G401.6 (cell line): ENCODE data around the gene FABP7.

Source experiments
- FAIRE-seq: peaks from 2 replicates; lab custom pipeline; 2012; peaks lifted over from hg19 to GRCh38; lab: Jason Lieb, UNC

Gene FABP7

GRCh38 chr6:122799140-122799745, 19.7 kb downstream of the FABP7 start:
- FAIRE-seq, result no peak

GRCh38 chr6:122799916-122800686, 20.6 kb downstream of the FABP7 start:
- FAIRE-seq, result no peak

GRCh38 chr6:122800906-122801305, 21.4 kb downstream of the FABP7 start:
- no peak for FAIRE-seq

- FAIRE-seq, result no peak
These were observed 21.9 kb downstream of the FABP7 start for GRCh38 chr6:122801397-122801796.

- FAIRE-seq, result no peak
These were observed 23.7 kb downstream of the FABP7 start for GRCh38 chr6:122803171-122803661.

- no peak for FAIRE-seq
These were observed 25.5 kb downstream of the FABP7 start for GRCh38 chr6:122804962-122805485.

- no peak for FAIRE-seq
These were observed 26.8 kb downstream of the FABP7 start for GRCh38 chr6:122806291-122806690.

GRCh38 chr6:122808121-122808885, 28.8 kb downstream of the FABP7 start:
- FAIRE-seq, result no peak

GRCh38 chr6:122809001-122809400, 29.5 kb downstream of the FABP7 start:
- FAIRE-seq, result no peak

GRCh38 chr6:122809691-122810090, 30.2 kb downstream of the FABP7 start:
- no peak for FAIRE-seq

GRCh38 chr6:122810189-122810588, 30.7 kb downstream of the FABP7 start:
- FAIRE-seq, result no peak

- no peak for FAIRE-seq
These were observed 37.8 kb downstream of the FABP7 start for GRCh38 chr6:122817358-122817757.

- no peak for FAIRE-seq
These were observed 38.2 kb downstream of the FABP7 start for GRCh38 chr6:122817766-122818165.

- no peak for FAIRE-seq
These were observed 39.4 kb downstream of the FABP7 start for GRCh38 chr6:122818866-122819265.

GRCh38 chr6:122821095-122821494, 41.6 kb downstream of the FABP7 start:
- no peak for FAIRE-seq

GRCh38 chr6:122825163-122825562, 45.6 kb downstream of the FABP7 start:
- no peak for FAIRE-seq

- FAIRE-seq, result no peak
These were observed 49.9 kb downstream of the FABP7 start for GRCh38 chr6:122829456-122829855.

GRCh38 chr6:122831511-122831910, 52.0 kb downstream of the FABP7 start:
- FAIRE-seq, result no peak

GRCh38 chr6:122832459-122832858, 52.9 kb downstream of the FABP7 start:
- FAIRE-seq, result no peak

GRCh38 chr6:122833021-122833491, 53.5 kb downstream of the FABP7 start:
- FAIRE-seq, result no peak
